Calu3 (cell line): Measurements from ENCODE around the gene FBXO38. TPM values are rescaled to one million over a fixed set of nuclear protein-coding genes. Genes with fewer than 3 reads are reported as not detected.

ENCODE experiments used
- BruUV-seq: library from RNA; stranded (reverse); fragments of 400-500 nt; replicated peaks from 2 replicates; lab custom pipeline; 2021; lab: Mats Ljungman, UMichigan
- CTCF ChIA-PET: fragments of 300-600 bp; sonication (Branson Sonifier 250); formaldehyde crosslinking; loops from one replicate; lab custom pipeline; 2022; ENCODE audit warnings: antibody characterized with exemption; lab: Charles Lee
- DNase-seq: peaks from one replicate; pipeline ENCODE4 v3.0.0; 2022
- H3K27ac Mint-ChIP-seq: one replicate; pipeline ENCODE4 v1.8.0; 2022; ENCODE audit warnings: mixed read lengths; ENCODE audit not compliant: unreplicated experiment
- H3K27me3 Mint-ChIP-seq: one replicate; pipeline ENCODE4 v1.8.0; 2022; ENCODE audit warnings: mixed read lengths; ENCODE audit not compliant: unreplicated experiment
- H3K36me3 Mint-ChIP-seq: one replicate; pipeline ENCODE4 v1.8.0; 2022; ENCODE audit warnings: mild to moderate bottlenecking, moderate library complexity, mixed read lengths; ENCODE audit not compliant: insufficient read depth, unreplicated experiment
- H3K4me1 Mint-ChIP-seq: one replicate; pipeline ENCODE4 v1.8.0; 2022; ENCODE audit warnings: mild to moderate bottlenecking, low read depth, mixed read lengths; ENCODE audit not compliant: unreplicated experiment
- H3K4me3 Mint-ChIP-seq: one replicate; pipeline ENCODE4 v1.8.0; 2022; ENCODE audit warnings: mild to moderate bottlenecking, low read depth, moderate library complexity, mixed read lengths; ENCODE audit not compliant: unreplicated experiment
- H3K9me3 Mint-ChIP-seq: one replicate; pipeline ENCODE4 v1.8.0; 2022; ENCODE audit warnings: low read depth, mixed read lengths; ENCODE audit not compliant: unreplicated experiment
- CTCF ChIP-seq: fragments of 200-600 bp; IDR thresholded peaks from one replicate; pipeline ENCODE4 v1.8.0; 2022; ENCODE audit warnings: antibody characterized with exemption; ENCODE audit not compliant: unreplicated experiment
- intact Hi-C: fragments of 100-400 bp; cut with micrococcal nuclease; formaldehyde crosslinking; loops from one replicate; pipeline ENCODE4 v1.10.0; 2022; ENCODE audit not compliant: unreplicated experiment
- total RNA-seq: library from RNA; stranded (reverse); gene quantifications from 2 replicates; pipeline ENCODE4 v1.2.3, GENCODE V29; 2022

Gene FBXO38
- total RNA-seq, 1 experiment from 2014 or later = 59.2 TPM

GRCh38 chr5:148342371-148343045, 41.2 kb upstream of the FBXO38 start:
- H3K27ac Mint-ChIP-seq = peak overlapping the region; percentile 87
- H3K4me1 Mint-ChIP-seq = peaks cover 25% of the 10 kb centered on the region
- TF ChIP-seq CTCF = no peak
- no peak overlapping the region for H3K4me3 Mint-ChIP-seq
- DNase-seq = no peak
- BruUV-seq = TSS peak; percentile 82
- no peaks in the 10 kb centered on the region for H3K27me3 Mint-ChIP-seq
- intact Hi-C loops = no loop called here
- H3K36me3 Mint-ChIP-seq = no peaks in the 10 kb centered on the region
- H3K9me3 Mint-ChIP-seq = no peaks in the 10 kb centered on the region
- CTCF ChIA-PET = interaction anchor here (1.1 kb wide), 1 partner anchor 9 kb away, joined by 3 read pairs; no protein-coding TSS in a partner anchor

GRCh38 chr5:148343046-148343407, 40.7 kb upstream of the FBXO38 start:
- CTCF ChIA-PET = interaction anchor here (1.1 kb wide), 1 partner anchor 10 kb away, joined by 3 read pairs; no protein-coding TSS in a partner anchor
- Mint-ChIP-seq H3K9me3 (no peaks in the 10 kb centered on the region), H3K27me3 (no peaks in the 10 kb centered on the region), H3K27ac (peak overlapping the region; percentile 87), H3K4me3 (no peak overlapping the region), H3K36me3 (no peaks in the 10 kb centered on the region), H3K4me1 (peaks cover 25% of the 10 kb centered on the region)
- TF ChIP-seq CTCF = no peak
- BruUV-seq = no TSS peak
- DNase-seq = peak; percentile 74
- intact Hi-C loops = no loop called here

GRCh38 chr5:148343603-148344487, 39.9 kb upstream of the FBXO38 start:
- TSS peak; percentile 97 for BruUV-seq
- DNase-seq = no peak
- no peaks in the 10 kb centered on the region for H3K9me3 Mint-ChIP-seq
- H3K27ac Mint-ChIP-seq = peak overlapping the region; percentile 87
- CTCF ChIA-PET = no interaction called here
- no peaks in the 10 kb centered on the region for H3K27me3 Mint-ChIP-seq
- H3K36me3 Mint-ChIP-seq = no peaks in the 10 kb centered on the region
- intact Hi-C loops = no loop called here
- H3K4me1 Mint-ChIP-seq = peaks cover 25% of the 10 kb centered on the region
- no peak for TF ChIP-seq CTCF
- no peak overlapping the region for H3K4me3 Mint-ChIP-seq

GRCh38 chr5:148347706-148348105, 36.1 kb upstream of the FBXO38 start:
- no peak for DNase-seq
- no peak overlapping the region for H3K27ac Mint-ChIP-seq
- H3K4me3 Mint-ChIP-seq = no peak overlapping the region
- no peaks in the 10 kb centered on the region for H3K9me3 Mint-ChIP-seq
- intact Hi-C loops = no loop called here
- H3K27me3 Mint-ChIP-seq = no peaks in the 10 kb centered on the region
- BruUV-seq = no TSS peak
- TF ChIP-seq CTCF = no peak
- CTCF ChIA-PET = no interaction called here
- H3K4me1 Mint-ChIP-seq = peaks cover 12% of the 10 kb centered on the region
- H3K36me3 Mint-ChIP-seq = no peaks in the 10 kb centered on the region
